Measurements from ENCODE around the gene AGAP3.
A peak's percentile ranks its signal among the peaks of the same experiment; 100 is the strongest.

The AGAP3 gene

DNA sequence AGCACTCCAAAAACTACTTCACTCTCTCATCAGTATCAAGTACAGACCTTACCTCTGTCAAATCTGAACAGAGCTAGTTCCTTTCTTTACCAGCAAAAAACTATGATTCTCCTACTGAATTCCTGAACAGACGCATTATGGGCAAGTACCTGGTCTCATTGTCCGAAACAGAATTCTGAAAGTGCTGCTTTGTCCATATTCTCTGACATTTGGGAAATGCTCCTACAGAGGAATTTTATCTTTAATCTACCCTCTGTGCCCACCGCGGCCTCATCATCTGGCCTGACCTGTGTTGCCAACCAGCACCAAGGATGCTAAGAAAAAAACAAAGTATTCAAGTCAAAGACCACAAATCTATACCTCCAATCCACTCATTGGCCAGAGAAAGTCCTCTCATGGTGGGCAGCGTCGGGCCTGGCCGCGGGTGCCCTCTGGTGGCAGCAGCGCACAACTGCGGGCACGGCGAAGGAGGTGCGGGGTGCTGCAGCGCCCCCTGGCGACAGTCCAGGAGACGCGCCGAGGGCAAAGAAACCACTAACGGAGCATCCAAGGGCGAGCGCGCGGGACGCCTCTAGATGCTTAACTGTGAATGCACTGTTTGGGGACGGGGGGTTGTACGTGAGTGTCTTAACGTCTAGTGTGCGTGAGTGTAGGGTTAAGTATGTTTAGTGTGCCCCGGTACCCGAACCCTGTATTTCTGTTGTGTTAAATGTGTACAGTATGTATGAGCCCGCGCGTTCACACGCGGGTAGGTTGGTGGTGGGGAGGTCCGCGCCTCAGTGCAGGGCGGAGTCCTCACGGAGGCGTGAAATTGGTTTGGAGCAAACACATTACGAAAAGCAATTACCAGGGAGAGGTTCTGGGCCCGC is 86.2 kb downstream of the AGAP3 start:
- TF ChIP-seq, protein P1, sequence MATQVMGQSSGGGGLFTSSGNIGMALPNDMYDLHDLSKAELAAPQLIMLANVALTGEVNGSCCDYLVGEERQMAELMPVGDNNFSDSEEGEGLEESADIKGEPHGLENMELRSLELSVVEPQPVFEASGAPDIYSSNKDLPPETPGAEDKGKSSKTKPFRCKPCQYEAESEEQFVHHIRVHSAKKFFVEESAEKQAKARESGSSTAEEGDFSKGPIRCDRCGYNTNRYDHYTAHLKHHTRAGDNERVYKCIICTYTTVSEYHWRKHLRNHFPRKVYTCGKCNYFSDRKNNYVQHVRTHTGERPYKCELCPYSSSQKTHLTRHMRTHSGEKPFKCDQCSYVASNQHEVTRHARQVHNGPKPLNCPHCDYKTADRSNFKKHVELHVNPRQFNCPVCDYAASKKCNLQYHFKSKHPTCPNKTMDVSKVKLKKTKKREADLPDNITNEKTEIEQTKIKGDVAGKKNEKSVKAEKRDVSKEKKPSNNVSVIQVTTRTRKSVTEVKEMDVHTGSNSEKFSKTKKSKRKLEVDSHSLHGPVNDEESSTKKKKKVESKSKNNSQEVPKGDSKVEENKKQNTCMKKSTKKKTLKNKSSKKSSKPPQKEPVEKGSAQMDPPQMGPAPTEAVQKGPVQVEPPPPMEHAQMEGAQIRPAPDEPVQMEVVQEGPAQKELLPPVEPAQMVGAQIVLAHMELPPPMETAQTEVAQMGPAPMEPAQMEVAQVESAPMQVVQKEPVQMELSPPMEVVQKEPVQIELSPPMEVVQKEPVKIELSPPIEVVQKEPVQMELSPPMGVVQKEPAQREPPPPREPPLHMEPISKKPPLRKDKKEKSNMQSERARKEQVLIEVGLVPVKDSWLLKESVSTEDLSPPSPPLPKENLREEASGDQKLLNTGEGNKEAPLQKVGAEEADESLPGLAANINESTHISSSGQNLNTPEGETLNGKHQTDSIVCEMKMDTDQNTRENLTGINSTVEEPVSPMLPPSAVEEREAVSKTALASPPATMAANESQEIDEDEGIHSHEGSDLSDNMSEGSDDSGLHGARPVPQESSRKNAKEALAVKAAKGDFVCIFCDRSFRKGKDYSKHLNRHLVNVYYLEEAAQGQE (IDR thresholded peaks at IDR 0.05; ENCODE audit: insufficient read depth in 1 of 2, low read depth in 2 of 2, low read length in 2 of 2) = 0 out of 4 replicates have a peak, but pooled peaks of 1 of the 2 experiments have one; percentile 16
- TF ChIP-seq SIN3A (IDR thresholded peaks at IDR 0.05; ENCODE audit: borderline replicate concordance, insufficient read depth, low read length) (no peak), FOXP2 (optimal IDR thresholded peaks at IDR 0.05; ENCODE audit: borderline replicate concordance, extremely low read depth, extremely low read length, insufficient read depth) (peak; percentile 95), TAF1 (IDR thresholded peaks at IDR 0.05; ENCODE audit: borderline replicate concordance, insufficient read depth, low read length) (no peak), POLR2AphosphoS5 (IDR thresholded peaks at IDR 0.05; ENCODE audit: low read depth, low read length) (no peak)

DNA sequence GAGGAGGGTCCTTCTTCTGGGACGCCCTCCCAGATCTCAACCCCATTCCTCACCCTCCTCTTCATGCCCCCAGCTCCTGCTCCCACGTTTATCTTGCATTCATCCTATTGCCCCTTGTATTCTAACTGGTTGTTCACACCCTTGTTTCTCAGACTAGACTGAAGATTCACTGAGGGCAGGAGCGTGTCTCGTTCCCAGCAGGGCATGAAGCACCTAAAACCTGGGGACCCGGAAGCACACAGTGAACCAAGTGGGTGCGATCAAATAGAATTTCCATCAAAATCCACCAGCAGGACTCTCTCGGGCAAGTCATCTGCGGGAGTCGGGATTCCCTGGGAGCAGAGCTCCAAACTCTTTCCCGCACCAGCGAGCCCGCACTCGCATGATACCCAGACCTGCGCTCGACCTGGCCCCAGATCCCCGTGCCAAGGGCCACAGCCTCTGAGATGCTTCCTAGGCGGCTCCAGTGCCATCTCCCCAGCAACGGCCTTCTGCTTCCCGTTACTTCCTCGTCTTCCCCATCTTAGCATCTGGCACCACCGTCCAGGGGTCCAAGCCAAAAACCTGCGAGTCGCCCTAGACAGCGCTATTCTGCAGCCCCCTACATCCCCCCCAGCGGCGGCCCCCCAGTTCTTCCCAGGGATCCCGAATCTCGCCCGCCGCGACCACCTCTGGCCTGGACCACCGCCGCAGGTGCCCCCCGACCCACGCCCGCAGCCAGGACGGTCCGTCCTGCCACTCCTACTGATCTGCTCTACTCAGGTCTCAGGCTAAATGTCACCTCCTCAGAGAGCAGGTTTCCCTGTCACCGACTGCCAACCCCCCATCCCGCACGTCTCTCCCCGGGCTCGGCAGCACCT is 87.3 kb downstream of the AGAP3 start:
- TF ChIP-seq TAF1 (IDR thresholded peaks at IDR 0.05; ENCODE audit: borderline replicate concordance, insufficient read depth, low read length) (no peak), FOXP2 (optimal IDR thresholded peaks at IDR 0.05; ENCODE audit: borderline replicate concordance, extremely low read depth, extremely low read length, insufficient read depth) (no peak), POLR2AphosphoS5 (IDR thresholded peaks at IDR 0.05; ENCODE audit: low read depth, low read length) (no peak), SIN3A (IDR thresholded peaks at IDR 0.05; ENCODE audit: borderline replicate concordance, insufficient read depth, low read length) (no peak)
- TF ChIP-seq, protein P1 (IDR thresholded peaks at IDR 0.05; ENCODE audit: insufficient read depth in 1 of 2, low read depth in 2 of 2, low read length in 2 of 2) = no peak

DNA sequence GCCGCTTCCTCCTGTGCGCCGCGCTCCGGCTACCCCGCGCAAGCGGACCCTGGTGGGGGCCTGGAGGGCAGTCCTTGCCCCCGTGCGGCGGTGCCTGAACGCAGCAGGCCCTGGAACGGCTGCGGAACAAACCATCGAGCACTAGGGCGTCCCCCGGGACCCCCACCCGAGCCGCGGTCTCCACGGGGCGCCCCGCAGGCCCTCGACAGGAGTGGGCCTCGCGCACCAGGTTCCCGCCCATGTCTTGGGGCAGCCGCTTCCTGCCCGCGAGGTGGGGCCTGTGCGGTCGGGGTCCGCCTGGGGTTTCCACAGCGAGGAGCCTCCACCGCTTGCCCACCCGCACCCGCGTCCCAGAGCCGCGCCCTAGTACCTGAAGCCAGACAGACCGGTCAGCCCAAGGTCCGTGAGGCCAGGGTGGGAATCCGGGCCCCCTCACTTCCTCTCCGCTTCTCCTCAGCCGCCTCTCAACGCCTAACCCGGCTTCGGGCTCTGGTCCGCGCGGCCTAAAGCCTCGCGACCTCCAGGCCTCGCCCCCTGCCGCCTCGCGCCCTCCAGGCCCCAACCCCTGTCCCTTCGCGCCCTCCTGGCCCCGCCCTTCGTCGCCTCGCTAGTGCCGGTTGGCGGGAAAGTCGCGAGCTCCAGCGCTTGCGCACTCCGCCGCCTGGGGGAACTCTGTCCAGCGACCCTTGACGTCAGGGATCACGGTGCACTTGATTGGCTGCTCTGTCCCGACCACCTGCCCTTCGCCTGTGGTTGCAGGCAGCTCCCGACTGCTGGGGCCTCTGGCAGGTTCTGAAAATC is 88.2 kb downstream of the AGAP3 start:
- TF ChIP-seq POLR2AphosphoS5 (IDR thresholded peaks at IDR 0.05; ENCODE audit: low read depth, low read length) = no peak
- TF ChIP-seq, protein P1 (IDR thresholded peaks at IDR 0.05; ENCODE audit: insufficient read depth in 1 of 2, low read depth in 2 of 2, low read length in 2 of 2) = no peak

DNA sequence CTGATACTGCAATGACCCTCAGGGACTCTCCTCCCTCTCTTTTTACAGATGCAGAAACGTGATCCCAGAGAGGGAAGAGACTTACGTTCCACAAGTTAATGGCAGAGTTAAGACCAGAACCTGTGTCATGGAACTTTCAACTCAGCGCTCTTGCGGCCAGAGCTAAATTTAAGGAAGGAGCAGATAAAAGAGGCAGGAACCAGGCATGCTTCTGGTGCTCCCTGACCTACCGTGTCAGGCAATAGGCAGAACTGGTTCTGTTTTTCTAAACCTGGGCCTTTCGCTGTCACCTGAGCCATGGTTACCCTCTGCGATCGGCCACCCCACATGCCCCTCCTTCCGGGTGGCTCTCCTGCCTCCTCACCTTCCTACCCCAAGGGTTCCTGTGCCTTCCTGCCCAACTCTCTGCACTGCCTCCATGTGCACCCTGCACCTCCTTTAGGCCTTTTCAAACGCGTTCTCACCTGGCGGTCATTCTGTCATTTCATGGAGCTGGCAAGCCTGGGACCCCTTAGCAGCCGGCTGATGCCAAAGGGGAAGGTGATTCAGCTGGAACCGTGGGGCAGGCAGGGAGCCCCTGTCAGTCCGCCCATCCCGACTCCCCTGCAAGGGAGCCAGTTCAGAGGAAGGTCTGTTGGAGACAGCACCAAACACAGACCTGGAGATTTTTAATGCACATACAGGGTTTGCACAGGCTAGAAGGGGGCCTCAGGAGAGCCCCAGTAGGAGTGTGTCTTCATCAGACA is 88.9 kb downstream of the AGAP3 start:
- TF ChIP-seq POLR2AphosphoS5 (IDR thresholded peaks at IDR 0.05; ENCODE audit: low read depth, low read length) (no peak), TAF1 (IDR thresholded peaks at IDR 0.05; ENCODE audit: borderline replicate concordance, insufficient read depth, low read length) (no peak), FOXP2 (optimal IDR thresholded peaks at IDR 0.05; ENCODE audit: borderline replicate concordance, extremely low read depth, extremely low read length, insufficient read depth) (no peak), SIN3A (IDR thresholded peaks at IDR 0.05; ENCODE audit: borderline replicate concordance, insufficient read depth, low read length) (no peak)
- TF ChIP-seq, protein P1 (IDR thresholded peaks at IDR 0.05; ENCODE audit: insufficient read depth in 1 of 2, low read depth in 2 of 2, low read length in 2 of 2) = no peak

All from PFSK-1 (cell line).